ENCODE data around the gene VILL.
"Not testable (repeated sequence)": the region's sequence is repeated elsewhere in the genome, so short reads cannot be mapped to it uniquely, and the experiment has no call there.

VILL gene

GRCh38 chr3:37987315-37987697 is 3.3 kb upstream of the VILL start:
- no peak for DNase-seq

GRCh38 chr3:37987751-37988179 is 2.8 kb upstream of the VILL start:
- no peak for DNase-seq

GRCh38 chr3:37988376-37988775 is 2.2 kb upstream of the VILL start:
- DNase-seq, result not testable (repeated sequence)

GRCh38 chr3:37988931-37989525 is 1.6 kb upstream of the VILL start:
- DNase-seq, result no peak

GRCh38 chr3:37989821-37990480 is 635 bp upstream of the VILL start:
- DNase-seq, result no peak

- DNase-seq, result no peak
These were observed 523 bp downstream of the VILL start for GRCh38 chr3:37991109-37991508.

GRCh38 chr3:37991823-37992222 is 1.2 kb downstream of the VILL start:
- DNase-seq, result no peak

- DNase-seq, result no peak
These were observed 1.9 kb downstream of the VILL start for GRCh38 chr3:37992271-37993066.

- no peak for DNase-seq
These were observed 2.5 kb downstream of the VILL start for GRCh38 chr3:37993067-37993455.

- no peak for DNase-seq
These were observed 2.9 kb downstream of the VILL start for GRCh38 chr3:37993460-37993819.

- DNase-seq, result peak; percentile 79 to 83
These were observed 3.4 kb downstream of the VILL start for GRCh38 chr3:37993820-37994638.

GRCh38 chr3:37994639-37994972 is 4.0 kb downstream of the VILL start:
- no peak for DNase-seq

- no peak for DNase-seq
These were observed 5.4 kb downstream of the VILL start for GRCh38 chr3:37995652-37996641.

- DNase-seq, result peak; percentile 86 to 87
These were observed 6.3 kb downstream of the VILL start for GRCh38 chr3:37996785-37997301.

GRCh38 chr3:37997342-37997741 is 6.8 kb downstream of the VILL start:
- no peak for DNase-seq

GRCh38 chr3:37997791-37998370 is 7.3 kb downstream of the VILL start:
- no peak for DNase-seq

- DNase-seq, result no peak
These were observed 9.2 kb downstream of the VILL start for GRCh38 chr3:37999836-38000235.

- no peak for DNase-seq
These were observed 9.8 kb downstream of the VILL start for GRCh38 chr3:38000242-38000916.

- no peak for DNase-seq
These were observed 10.4 kb downstream of the VILL start for GRCh38 chr3:38000965-38001455.

GRCh38 chr3:38001456-38002081 is 11.0 kb downstream of the VILL start:
- no peak for DNase-seq
